Measurements from ENCODE around the gene PRKN. TPM values are rescaled to one million over a fixed set of nuclear protein-coding genes. Genes with fewer than 3 reads are reported as not detected.

The PRKN gene
- total and polyA plus RNA-seq, 5 donors from 2014 or later: 0.24 to 3.7 (median 2.5) TPM

DNA sequence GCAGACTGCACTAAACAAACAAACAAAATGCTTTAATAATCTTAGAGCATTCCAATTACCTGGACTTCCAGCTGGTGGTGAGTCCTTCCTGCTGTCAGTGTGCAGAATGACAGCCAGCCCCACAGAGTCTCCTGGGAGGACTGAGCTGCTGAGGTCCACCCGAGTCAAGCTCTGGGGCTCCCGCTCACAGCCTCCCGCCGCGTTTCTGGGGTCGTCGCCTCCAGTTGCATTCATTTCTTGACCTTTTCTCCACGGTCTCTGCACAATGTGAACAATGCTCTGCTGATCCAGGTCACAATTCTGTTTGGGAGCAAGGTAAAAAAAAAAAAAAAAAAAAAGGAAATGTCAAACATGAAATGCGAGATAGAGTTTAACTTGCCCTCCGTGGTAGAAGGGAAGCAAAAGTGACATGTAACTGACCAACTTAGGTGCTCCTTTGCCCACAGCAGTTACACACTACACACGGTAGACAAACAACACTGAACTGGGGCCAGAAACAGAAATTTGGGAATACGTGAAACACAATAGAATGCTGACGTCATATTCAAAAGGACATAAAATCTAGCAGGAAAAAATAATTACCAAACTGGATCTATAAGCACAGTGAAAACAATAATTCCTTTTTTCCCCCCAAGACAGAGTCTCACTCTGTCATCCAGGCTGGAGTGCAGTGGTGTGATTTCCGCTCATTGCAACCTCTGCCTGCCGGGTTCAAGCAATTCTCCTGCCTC is 464.9 kb downstream of the PRKN start:
- Mint-ChIP-seq H3K27me3 (no peaks in the 10 kb centered on the region), H3K27ac (no peak overlapping the region), H3K4me3 (no peak overlapping the region), H3K9me3 (peaks cover 0 to 8% (median 4%) of the 10 kb centered on the region in 7 donors), H3K4me1 (no peaks in the 10 kb centered on the region), H3K36me3 (peaks cover 7% of the 10 kb centered on the region)
- DNase-seq (no peak), ATAC-seq (ENCODE audit: low read depth in 2 of 2) (no peak)
- Histone ChIP-seq H3K9me3 (ENCODE audit: control insufficient read depth in 2 of 2, low read length in 2 of 2) (no peaks in the 10 kb centered on the region), H3K36me3 (ENCODE audit: control insufficient read depth, insufficient read depth, low read length) (no peaks in the 10 kb centered on the region), H3K27me3 (ENCODE audit: control insufficient read depth, insufficient read depth, low read length) (no peaks in the 10 kb centered on the region), H3K4me1 (ENCODE audit: control insufficient read depth, insufficient read depth, low read length, poor library complexity, severe bottlenecking) (no peaks in the 10 kb centered on the region), H3K27ac (ENCODE audit: insufficient read depth, low read length, poor library complexity, severe bottlenecking) (no peak overlapping the region), H3K4me3 (ENCODE audit: low read depth, low read length) (no peak overlapping the region)

DNA sequence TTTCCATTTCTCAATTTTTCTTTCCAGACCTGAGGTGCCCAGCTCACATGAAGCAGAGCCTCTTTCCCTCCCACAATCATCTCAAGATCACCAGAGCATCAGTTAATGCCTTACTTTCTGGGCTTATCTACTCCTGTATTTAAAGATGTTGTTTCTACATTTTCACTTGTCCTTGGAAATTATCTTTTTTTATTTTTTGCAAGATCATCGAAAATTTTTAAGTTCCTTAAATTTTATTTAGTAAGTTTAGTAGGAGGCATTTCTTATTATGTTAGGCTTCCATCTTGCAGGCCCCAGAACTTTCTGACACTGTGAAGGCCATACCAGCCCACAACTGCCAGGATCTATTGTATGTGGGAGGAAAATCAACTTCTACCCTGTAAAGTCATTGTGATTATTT is 466.0 kb downstream of the PRKN start:
- Mint-ChIP-seq H3K9me3 (peaks cover 0 to 8% (median 4%) of the 10 kb centered on the region in 7 donors), H3K4me1 (no peaks in the 10 kb centered on the region), H3K27ac (no peak overlapping the region), H3K27me3 (no peaks in the 10 kb centered on the region), H3K4me3 (no peak overlapping the region), H3K36me3 (peaks cover 7% of the 10 kb centered on the region)
- DNase-seq (no peak), ATAC-seq (ENCODE audit: low read depth in 2 of 2) (no peak)
- H3K4me3 ChIP-seq (ENCODE audit: low read depth, low read length): no peak overlapping the region
- no peak overlapping the region for H3K27ac ChIP-seq (ENCODE audit: insufficient read depth, low read length, poor library complexity, severe bottlenecking)
- no peaks in the 10 kb centered on the region for H3K4me1 ChIP-seq (ENCODE audit: control insufficient read depth, insufficient read depth, low read length, poor library complexity, severe bottlenecking)
- H3K27me3 ChIP-seq (ENCODE audit: control insufficient read depth, insufficient read depth, low read length): no peaks in the 10 kb centered on the region
- no peaks in the 10 kb centered on the region for H3K36me3 ChIP-seq (ENCODE audit: control insufficient read depth, insufficient read depth, low read length)
- no peaks in the 10 kb centered on the region for H3K9me3 ChIP-seq (ENCODE audit: control insufficient read depth in 2 of 2, low read length in 2 of 2)

DNA sequence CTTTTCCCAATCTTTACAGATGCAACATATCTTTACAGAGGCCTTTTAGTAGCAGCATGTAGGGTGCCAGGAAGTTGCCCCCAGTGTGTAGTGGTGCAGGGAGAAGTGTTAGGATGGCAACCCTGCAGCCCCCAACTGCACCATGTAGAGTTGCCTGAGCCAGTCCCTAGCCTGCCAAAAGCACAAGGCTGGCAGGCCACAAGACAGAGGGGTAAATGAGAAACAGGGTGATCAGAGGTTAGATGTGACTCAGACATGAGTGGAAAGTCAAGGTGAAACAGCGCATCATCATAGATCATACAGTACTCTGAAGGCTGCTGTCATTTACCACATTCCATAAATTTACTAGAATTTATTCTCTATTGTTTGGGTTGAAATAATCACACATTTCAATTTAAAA is 467.5 kb downstream of the PRKN start:
- Histone ChIP-seq H3K27me3 (ENCODE audit: control insufficient read depth, insufficient read depth, low read length) (no peaks in the 10 kb centered on the region), H3K4me1 (ENCODE audit: control insufficient read depth, insufficient read depth, low read length, poor library complexity, severe bottlenecking) (no peaks in the 10 kb centered on the region), H3K4me3 (ENCODE audit: low read depth, low read length) (no peak overlapping the region), H3K36me3 (ENCODE audit: control insufficient read depth, insufficient read depth, low read length) (no peaks in the 10 kb centered on the region), H3K9me3 (ENCODE audit: control insufficient read depth in 2 of 2, low read length in 2 of 2) (no peaks in the 10 kb centered on the region), H3K27ac (ENCODE audit: insufficient read depth, low read length, poor library complexity, severe bottlenecking) (no peak overlapping the region)
- Mint-ChIP-seq H3K27me3 (no peaks in the 10 kb centered on the region), H3K9me3 (peaks cover 0 to 8% (median 4%) of the 10 kb centered on the region in 7 donors), H3K4me1 (no peaks in the 10 kb centered on the region), H3K27ac (no peak overlapping the region), H3K36me3 (peaks cover 7% of the 10 kb centered on the region), H3K4me3 (no peak overlapping the region)
- ATAC-seq (ENCODE audit: low read depth in 2 of 2): no peak
- DNase-seq: no peak

DNA sequence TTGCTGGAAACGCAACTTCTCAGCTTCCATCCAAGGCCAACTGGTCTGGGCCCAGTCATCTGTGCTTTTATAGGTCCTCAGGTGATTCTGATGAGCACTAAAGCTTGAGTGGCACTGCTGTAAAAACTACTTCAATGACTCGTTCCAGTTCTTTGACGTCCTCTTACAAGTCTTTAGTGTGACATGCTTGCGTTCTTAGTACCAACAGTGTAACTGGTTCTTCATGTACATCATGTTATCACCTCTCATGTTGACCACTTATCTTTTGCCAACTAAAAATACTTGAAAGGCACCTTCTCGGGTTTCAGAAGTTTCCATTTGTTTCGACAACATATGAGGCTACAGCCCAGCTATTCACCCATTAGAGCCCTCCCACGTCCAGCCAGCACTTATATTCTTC is 468.9 kb downstream of the PRKN start:
- Mint-ChIP-seq H3K4me3 (no peak overlapping the region), H3K36me3 (peaks cover 3% of the 10 kb centered on the region), H3K27me3 (no peaks in the 10 kb centered on the region), H3K27ac (no peak overlapping the region), H3K9me3 (peaks cover 0 to 5% (median 0%) of the 10 kb centered on the region in 7 donors), H3K4me1 (no peaks in the 10 kb centered on the region)
- no peaks in the 10 kb centered on the region for H3K9me3 ChIP-seq (ENCODE audit: control insufficient read depth in 2 of 2, low read length in 2 of 2)
- no peaks in the 10 kb centered on the region for H3K4me1 ChIP-seq (ENCODE audit: control insufficient read depth, insufficient read depth, low read length, poor library complexity, severe bottlenecking)
- no peak for ATAC-seq (ENCODE audit: low read depth in 2 of 2)
- H3K4me3 ChIP-seq (ENCODE audit: low read depth, low read length): no peak overlapping the region
- no peak overlapping the region for H3K27ac ChIP-seq (ENCODE audit: insufficient read depth, low read length, poor library complexity, severe bottlenecking)
- H3K36me3 ChIP-seq (ENCODE audit: control insufficient read depth, insufficient read depth, low read length): no peaks in the 10 kb centered on the region
- no peak for DNase-seq
- H3K27me3 ChIP-seq (ENCODE audit: control insufficient read depth, insufficient read depth, low read length): no peaks in the 10 kb centered on the region

DNA sequence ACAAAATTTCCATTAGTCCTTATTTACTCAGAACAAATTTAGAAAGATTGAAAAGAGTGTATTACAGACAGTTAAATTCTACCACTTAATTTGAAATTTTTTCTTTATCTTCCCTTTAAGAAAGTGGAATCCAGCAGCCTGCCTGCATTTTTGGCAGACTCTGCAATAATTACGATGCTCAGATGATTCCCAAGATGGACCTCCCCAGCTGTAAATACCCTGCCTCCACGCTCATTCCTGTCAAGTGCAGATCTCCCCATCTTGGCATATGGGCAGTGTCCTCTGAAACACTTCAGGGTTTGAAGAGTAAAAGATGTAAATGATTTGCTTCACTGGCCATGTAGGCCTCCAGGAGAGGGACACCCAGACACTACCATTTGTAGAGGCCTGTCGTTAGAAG is 471.2 kb downstream of the PRKN start:
- no peak for DNase-seq
- Mint-ChIP-seq H3K36me3 (no peaks in the 10 kb centered on the region), H3K4me1 (no peaks in the 10 kb centered on the region), H3K4me3 (no peak overlapping the region), H3K9me3 (peaks cover 0 to 6% (median 0%) of the 10 kb centered on the region in 7 donors), H3K27me3 (no peaks in the 10 kb centered on the region), H3K27ac (no peak overlapping the region)
- H3K4me1 ChIP-seq (ENCODE audit: control insufficient read depth, insufficient read depth, low read length, poor library complexity, severe bottlenecking): no peaks in the 10 kb centered on the region
- no peak overlapping the region for H3K27ac ChIP-seq (ENCODE audit: insufficient read depth, low read length, poor library complexity, severe bottlenecking)
- no peaks in the 10 kb centered on the region for H3K9me3 ChIP-seq (ENCODE audit: control insufficient read depth in 2 of 2, low read length in 2 of 2)
- no peaks in the 10 kb centered on the region for H3K36me3 ChIP-seq (ENCODE audit: control insufficient read depth, insufficient read depth, low read length)
- no peak for ATAC-seq (ENCODE audit: low read depth in 2 of 2)
- no peaks in the 10 kb centered on the region for H3K27me3 ChIP-seq (ENCODE audit: control insufficient read depth, insufficient read depth, low read length)
- no peak overlapping the region for H3K4me3 ChIP-seq (ENCODE audit: low read depth, low read length)

DNA sequence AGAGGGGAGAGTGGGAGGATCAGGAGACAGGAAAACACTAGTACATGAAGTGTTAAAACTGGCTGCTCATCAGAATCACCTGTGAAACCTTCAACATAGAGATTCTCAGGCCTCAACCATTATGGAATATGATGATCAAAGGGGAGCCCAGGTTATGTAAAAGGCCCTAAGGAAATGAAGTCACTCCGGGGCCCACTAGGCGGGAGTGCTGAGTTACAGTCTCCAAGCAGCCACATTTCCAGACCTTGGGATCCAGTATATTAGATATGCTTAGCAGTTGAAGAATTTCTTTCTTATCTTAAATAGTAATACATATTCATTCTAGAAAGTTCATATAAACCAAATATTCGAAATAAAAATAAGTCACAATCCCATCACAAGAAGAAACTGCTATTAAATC is 476.3 kb downstream of the PRKN start:
- no peak overlapping the region for H3K27ac ChIP-seq (ENCODE audit: insufficient read depth, low read length, poor library complexity, severe bottlenecking)
- H3K4me1 Mint-ChIP-seq: no peaks in the 10 kb centered on the region
- H3K9me3 Mint-ChIP-seq: peaks cover 0 to 2% (median 0%) of the 10 kb centered on the region in 7 donors
- H3K4me3 Mint-ChIP-seq: no peak overlapping the region
- no peaks in the 10 kb centered on the region for H3K4me1 ChIP-seq (ENCODE audit: control insufficient read depth, insufficient read depth, low read length, poor library complexity, severe bottlenecking)
- DNase-seq: no peak
- H3K27ac Mint-ChIP-seq: no peak overlapping the region
- H3K36me3 Mint-ChIP-seq: peaks cover 3% of the 10 kb centered on the region
- no peaks in the 10 kb centered on the region for H3K27me3 Mint-ChIP-seq
- no peaks in the 10 kb centered on the region for H3K27me3 ChIP-seq (ENCODE audit: control insufficient read depth, insufficient read depth, low read length)
- no peak overlapping the region for H3K4me3 ChIP-seq (ENCODE audit: low read depth, low read length)
- H3K9me3 ChIP-seq (ENCODE audit: control insufficient read depth in 2 of 2, low read length in 2 of 2): no peaks in the 10 kb centered on the region
- no peaks in the 10 kb centered on the region for H3K36me3 ChIP-seq (ENCODE audit: control insufficient read depth, insufficient read depth, low read length)
- no peak for ATAC-seq (ENCODE audit: low read depth in 2 of 2)

- Mint-ChIP-seq H3K27ac (no peak overlapping the region), H3K36me3 (peaks cover 3% of the 10 kb centered on the region), H3K4me1 (no peaks in the 10 kb centered on the region), H3K4me3 (no peak overlapping the region), H3K9me3 (peaks cover 0 to 2% (median 0%) of the 10 kb centered on the region in 7 donors), H3K27me3 (no peaks in the 10 kb centered on the region)
- no peak overlapping the region for H3K4me3 ChIP-seq (ENCODE audit: low read depth, low read length)
- DNase-seq (no peak), ATAC-seq (ENCODE audit: low read depth in 2 of 2) (no peak)
- H3K4me1 ChIP-seq (ENCODE audit: control insufficient read depth, insufficient read depth, low read length, poor library complexity, severe bottlenecking): no peaks in the 10 kb centered on the region
- no peaks in the 10 kb centered on the region for H3K9me3 ChIP-seq (ENCODE audit: control insufficient read depth in 2 of 2, low read length in 2 of 2)
- no peak overlapping the region for H3K27ac ChIP-seq (ENCODE audit: insufficient read depth, low read length, poor library complexity, severe bottlenecking)
- no peaks in the 10 kb centered on the region for H3K36me3 ChIP-seq (ENCODE audit: control insufficient read depth, insufficient read depth, low read length)
- H3K27me3 ChIP-seq (ENCODE audit: control insufficient read depth, insufficient read depth, low read length): no peaks in the 10 kb centered on the region
These were observed 477.5 kb downstream of the PRKN start for GRCh38 chr6:162249907-162250642.
